ENCODE measurements around the gene NOTCH2. TPM values are rescaled to one million over a fixed set of nuclear protein-coding genes. Genes with fewer than 3 reads are reported as not detected.

NOTCH2 gene
- total RNA-seq, 1 donor from 2014 or later, result 180 TPM

DNA sequence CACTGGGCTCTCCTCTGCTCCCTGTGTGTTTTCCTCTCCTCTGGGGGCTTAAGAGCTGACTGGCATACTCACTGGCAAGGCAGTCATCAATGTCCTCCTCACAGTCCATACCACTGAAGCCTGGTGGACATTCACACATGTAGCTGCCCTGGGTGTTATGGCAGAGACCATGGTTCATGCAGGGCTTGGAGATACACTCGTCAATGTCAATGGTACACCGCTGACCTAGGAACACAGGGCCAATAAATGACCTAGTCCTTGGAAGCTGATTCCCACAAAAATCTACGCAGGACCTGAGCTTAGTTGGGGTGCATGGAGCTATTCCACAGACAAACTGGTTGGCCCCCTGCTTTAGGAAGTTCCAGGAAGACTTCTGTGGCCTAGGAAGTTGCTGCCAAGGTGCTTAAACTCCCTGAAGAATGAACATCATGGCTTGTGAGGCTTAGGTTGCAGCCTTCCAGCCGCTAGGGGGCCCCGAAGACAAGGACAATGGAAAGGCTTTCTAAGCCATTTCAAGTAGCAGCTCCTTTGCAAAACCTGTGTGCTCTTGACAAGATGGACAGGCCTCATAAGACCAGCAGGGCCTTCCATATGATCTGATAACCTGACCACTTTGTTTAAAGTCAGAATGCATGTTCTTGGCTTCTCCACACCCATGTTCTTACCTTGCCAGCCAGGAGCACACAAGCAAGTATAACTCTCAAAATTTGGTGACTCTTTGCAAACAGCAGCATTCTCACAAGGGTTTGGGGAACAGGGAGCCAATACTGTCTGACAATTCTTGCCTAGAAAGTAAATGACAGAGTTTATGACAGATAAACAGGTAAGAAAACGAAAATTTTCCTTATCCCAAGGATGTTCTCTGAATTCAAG, 120.9 kb downstream of the NOTCH2 start:
- Mint-ChIP-seq H3K27me3 (ENCODE audit: unreplicated experiment) (no peaks in the 10 kb centered on the region), H3K9me3 (ENCODE audit: unreplicated experiment) (peaks cover 3% of the 10 kb centered on the region)

DNA sequence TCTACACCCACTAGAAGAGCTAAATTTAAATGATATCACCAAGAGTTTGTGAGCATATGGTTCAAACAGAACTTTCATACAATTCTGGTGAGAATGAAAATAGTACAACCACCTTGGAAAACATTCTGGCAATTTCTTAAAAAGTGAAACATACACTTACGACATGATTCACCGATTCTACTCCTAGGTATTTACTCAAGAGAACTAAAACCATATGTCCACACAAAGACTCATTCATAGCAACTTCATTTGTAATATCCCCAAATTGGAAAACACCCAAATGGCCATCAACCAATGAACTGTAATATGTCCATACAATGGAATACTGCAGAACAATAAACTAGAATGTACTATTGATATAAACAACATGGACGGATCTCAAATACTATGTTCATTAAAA, 122.0 kb downstream of the NOTCH2 start:
- peaks cover 6% of the 10 kb centered on the region for H3K9me3 Mint-ChIP-seq (ENCODE audit: unreplicated experiment)
- H3K27me3 Mint-ChIP-seq (ENCODE audit: unreplicated experiment), result no peaks in the 10 kb centered on the region
- H3K36me3 Mint-ChIP-seq (ENCODE audit: unreplicated experiment), result peaks cover 33% of the 10 kb centered on the region
- H3K4me1 Mint-ChIP-seq (ENCODE audit: unreplicated experiment), result peaks cover 26% of the 10 kb centered on the region
- TF ChIP-seq, protein P1, sequence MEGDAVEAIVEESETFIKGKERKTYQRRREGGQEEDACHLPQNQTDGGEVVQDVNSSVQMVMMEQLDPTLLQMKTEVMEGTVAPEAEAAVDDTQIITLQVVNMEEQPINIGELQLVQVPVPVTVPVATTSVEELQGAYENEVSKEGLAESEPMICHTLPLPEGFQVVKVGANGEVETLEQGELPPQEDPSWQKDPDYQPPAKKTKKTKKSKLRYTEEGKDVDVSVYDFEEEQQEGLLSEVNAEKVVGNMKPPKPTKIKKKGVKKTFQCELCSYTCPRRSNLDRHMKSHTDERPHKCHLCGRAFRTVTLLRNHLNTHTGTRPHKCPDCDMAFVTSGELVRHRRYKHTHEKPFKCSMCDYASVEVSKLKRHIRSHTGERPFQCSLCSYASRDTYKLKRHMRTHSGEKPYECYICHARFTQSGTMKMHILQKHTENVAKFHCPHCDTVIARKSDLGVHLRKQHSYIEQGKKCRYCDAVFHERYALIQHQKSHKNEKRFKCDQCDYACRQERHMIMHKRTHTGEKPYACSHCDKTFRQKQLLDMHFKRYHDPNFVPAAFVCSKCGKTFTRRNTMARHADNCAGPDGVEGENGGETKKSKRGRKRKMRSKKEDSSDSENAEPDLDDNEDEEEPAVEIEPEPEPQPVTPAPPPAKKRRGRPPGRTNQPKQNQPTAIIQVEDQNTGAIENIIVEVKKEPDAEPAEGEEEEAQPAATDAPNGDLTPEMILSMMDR (IDR thresholded peaks at IDR 0.05), result no peak
- H3K27ac Mint-ChIP-seq (ENCODE audit: unreplicated experiment), result peak overlapping the region; percentile 63
- DNase-seq (ENCODE audit: extremely low spot score, unreplicated experiment), result no peak
- H3K4me3 Mint-ChIP-seq (ENCODE audit: unreplicated experiment), result no peak overlapping the region

More for the DNA sequence above, 120.9 kb downstream of the NOTCH2 start:
- DNase-seq (ENCODE audit: extremely low spot score, unreplicated experiment), result peak; percentile 93
- Mint-ChIP-seq H3K27ac (ENCODE audit: unreplicated experiment) (no peak overlapping the region), H3K36me3 (ENCODE audit: unreplicated experiment) (peaks cover 34% of the 10 kb centered on the region), H3K4me3 (ENCODE audit: unreplicated experiment) (no peak overlapping the region), H3K4me1 (ENCODE audit: unreplicated experiment) (peaks cover 25% of the 10 kb centered on the region)
- TF ChIP-seq, protein P1 (IDR thresholded peaks at IDR 0.05), result peak; percentile 91

DNA sequence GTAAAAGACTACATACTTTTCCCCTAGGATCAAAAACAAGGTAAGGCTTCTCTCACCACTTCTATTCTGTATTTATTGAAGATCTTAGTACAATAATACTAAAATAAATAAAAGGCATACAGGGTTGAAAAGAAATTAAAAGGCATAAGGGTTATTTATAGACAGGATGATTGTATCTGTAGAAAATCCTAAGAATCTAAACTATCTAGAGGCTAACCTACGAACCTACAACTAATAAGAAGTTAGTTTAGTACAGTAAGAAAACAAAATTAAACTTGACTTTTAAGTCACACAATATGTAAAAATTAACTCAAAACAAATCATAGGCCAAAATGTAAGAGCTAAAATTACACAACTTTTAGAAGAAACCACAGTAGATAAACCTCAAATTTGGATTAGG, 122.7 kb downstream of the NOTCH2 start:
- Mint-ChIP-seq H3K36me3 (ENCODE audit: unreplicated experiment) (peaks cover 33% of the 10 kb centered on the region), H3K4me1 (ENCODE audit: unreplicated experiment) (peaks cover 26% of the 10 kb centered on the region), H3K9me3 (ENCODE audit: unreplicated experiment) (peaks cover 6% of the 10 kb centered on the region), H3K27me3 (ENCODE audit: unreplicated experiment) (no peaks in the 10 kb centered on the region), H3K4me3 (ENCODE audit: unreplicated experiment) (no peak overlapping the region), H3K27ac (ENCODE audit: unreplicated experiment) (peak overlapping the region; percentile 63)
- TF ChIP-seq, protein P1 (IDR thresholded peaks at IDR 0.05), result no peak
- DNase-seq (ENCODE audit: extremely low spot score, unreplicated experiment), result no peak

GRCh38 chr1:119943216-119943615, 126.2 kb downstream of the NOTCH2 start:
- DNase-seq (ENCODE audit: extremely low spot score, unreplicated experiment), result no peak
- peaks cover 47% of the 10 kb centered on the region for H3K36me3 Mint-ChIP-seq (ENCODE audit: unreplicated experiment)
- H3K4me1 Mint-ChIP-seq (ENCODE audit: unreplicated experiment), result peaks cover 24% of the 10 kb centered on the region

DNA sequence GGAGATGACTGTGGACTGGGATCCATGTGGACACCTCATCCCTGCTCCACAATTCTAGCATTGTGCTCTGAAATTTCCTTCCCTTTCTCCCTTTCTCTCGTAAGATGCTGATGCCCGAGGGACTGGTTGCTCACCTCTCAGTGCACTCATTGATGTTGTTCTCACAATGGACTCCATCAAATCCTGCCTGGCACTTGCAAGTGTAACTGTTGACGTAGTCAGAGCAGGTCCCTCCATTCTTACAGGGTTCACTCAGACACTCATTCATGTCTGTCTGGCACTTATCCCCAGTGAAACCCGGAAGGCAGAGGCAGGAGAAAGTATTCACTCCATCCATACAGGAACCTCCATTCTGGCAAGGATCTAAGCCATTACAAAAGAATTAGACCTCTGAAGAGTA, 128.1 kb downstream of the NOTCH2 start:
- Mint-ChIP-seq H3K4me1 (ENCODE audit: unreplicated experiment) (peaks cover 9% of the 10 kb centered on the region), H3K4me3 (ENCODE audit: unreplicated experiment) (no peak overlapping the region), H3K27ac (ENCODE audit: unreplicated experiment) (no peak overlapping the region), H3K27me3 (ENCODE audit: unreplicated experiment) (no peaks in the 10 kb centered on the region), H3K36me3 (ENCODE audit: unreplicated experiment) (peaks cover 60% of the 10 kb centered on the region), H3K9me3 (ENCODE audit: unreplicated experiment) (peaks cover 6% of the 10 kb centered on the region)
- TF ChIP-seq, protein P1 (IDR thresholded peaks at IDR 0.05), result no peak
- DNase-seq (ENCODE audit: extremely low spot score, unreplicated experiment), result no peak

More at GRCh38 chr1:119943216-119943615, 126.2 kb downstream of the NOTCH2 start:
- Mint-ChIP-seq H3K4me3 (ENCODE audit: unreplicated experiment) (no peak overlapping the region), H3K27ac (ENCODE audit: unreplicated experiment) (no peak overlapping the region), H3K27me3 (ENCODE audit: unreplicated experiment) (no peaks in the 10 kb centered on the region), H3K9me3 (ENCODE audit: unreplicated experiment) (peaks cover 6% of the 10 kb centered on the region)
- TF ChIP-seq, protein P1 (IDR thresholded peaks at IDR 0.05), result no peak

Measured in osteocyte (in vitro differentiated cells).